Osteoblast (primary cell): ENCODE data around the gene ANK3. TPM values are rescaled to one million over a fixed set of nuclear protein-coding genes. Genes with fewer than 3 reads are reported as not detected.

ENCODE experiments used
- DNase-seq: peaks from one replicate; pipeline ENCODE4 v3.0.0; 2011; ENCODE audit warnings: low spot score, mixed read lengths; ENCODE audit not compliant: insufficient read length; ENCODE audit errors: missing footprints
- H2AFZ ChIP-seq: 2 replicates; pipeline ENCODE4 v1.6.0; 2011; ENCODE audit warnings: mild to moderate bottlenecking, low read length
- H3K27ac ChIP-seq: 2 replicates; pipeline ENCODE4 v1.5.1; 2011; ENCODE audit warnings: mild to moderate bottlenecking, low read depth, low read length, moderate library complexity
- H3K27me3 ChIP-seq: 2 replicates; pipeline ENCODE4 v1.6.0; 2012; ENCODE audit warnings: mild to moderate bottlenecking, control low read depth, inconsistent platforms, low read length, moderate library complexity; ENCODE audit not compliant: insufficient read depth
- H3K36me3 ChIP-seq: 2 replicates; pipeline ENCODE4 v1.5.1; 2011; ENCODE audit warnings: mild to moderate bottlenecking, low read length, control low read depth, moderate library complexity; ENCODE audit not compliant: insufficient read depth
- H3K4me1 ChIP-seq: 2 replicates; pipeline ENCODE4 v1.5.1; 2011; ENCODE audit warnings: mild to moderate bottlenecking, low read length, control low read depth, moderate library complexity; ENCODE audit not compliant: insufficient read depth
- H3K4me2 ChIP-seq: 2 replicates; pipeline ENCODE4 v1.6.0; 2011; ENCODE audit warnings: mild to moderate bottlenecking, low read length; ENCODE audit not compliant: insufficient read depth
- H3K4me3 ChIP-seq: fragments of 200-600 bp; sonication (generic); 3 replicates; pipeline ENCODE4 v1.5.1; 2012; ENCODE audit warnings: mild to moderate bottlenecking, low read length, inconsistent platforms; ENCODE audit not compliant: insufficient read depth
- H3K79me2 ChIP-seq: 2 replicates; pipeline ENCODE4 v1.6.0; 2012; ENCODE audit warnings: mild to moderate bottlenecking, low read length, control low read depth, inconsistent platforms; ENCODE audit not compliant: insufficient read depth
- H3K9me3 ChIP-seq: 2 replicates; pipeline ENCODE4 v1.5.1; 2011; ENCODE audit warnings: low read depth, low read length, control low read depth
- H4K20me1 ChIP-seq: 2 replicates; pipeline ENCODE4 v1.6.0; 2012; ENCODE audit warnings: mild to moderate bottlenecking, low read length, control low read depth; ENCODE audit not compliant: insufficient read depth
- total RNA-seq: library from RNA; depleted of rRNA; stranded (reverse); fragments of >200 nt; gene quantifications from 2 replicates; pipeline ENCODE4 v1.2.3, GENCODE V29; 2012
- TF ChIP-seq, protein P1 (sequence below): IDR thresholded peaks from 2 replicates; pipeline ENCODE4 v1.5.1; 2011; ENCODE audit warnings: mild to moderate bottlenecking, low read depth, low read length, moderate library complexity; ENCODE audit errors: extremely low read depth

ANK3 gene
- total RNA-seq, 1 donor, result 44.5 TPM

GRCh38 chr10:60123172-60123571 is 266.5 kb downstream of the ANK3 start:
- H3K4me2 ChIP-seq, result peak overlapping the region; percentile 41
- H3K79me2 ChIP-seq, result no peaks in the 10 kb centered on the region
- no peaks in the 10 kb centered on the region for H3K27me3 ChIP-seq
- DNase-seq, result peak; percentile 82
- H3K4me3 ChIP-seq, result no peak overlapping the region
- TF ChIP-seq, protein P1, sequence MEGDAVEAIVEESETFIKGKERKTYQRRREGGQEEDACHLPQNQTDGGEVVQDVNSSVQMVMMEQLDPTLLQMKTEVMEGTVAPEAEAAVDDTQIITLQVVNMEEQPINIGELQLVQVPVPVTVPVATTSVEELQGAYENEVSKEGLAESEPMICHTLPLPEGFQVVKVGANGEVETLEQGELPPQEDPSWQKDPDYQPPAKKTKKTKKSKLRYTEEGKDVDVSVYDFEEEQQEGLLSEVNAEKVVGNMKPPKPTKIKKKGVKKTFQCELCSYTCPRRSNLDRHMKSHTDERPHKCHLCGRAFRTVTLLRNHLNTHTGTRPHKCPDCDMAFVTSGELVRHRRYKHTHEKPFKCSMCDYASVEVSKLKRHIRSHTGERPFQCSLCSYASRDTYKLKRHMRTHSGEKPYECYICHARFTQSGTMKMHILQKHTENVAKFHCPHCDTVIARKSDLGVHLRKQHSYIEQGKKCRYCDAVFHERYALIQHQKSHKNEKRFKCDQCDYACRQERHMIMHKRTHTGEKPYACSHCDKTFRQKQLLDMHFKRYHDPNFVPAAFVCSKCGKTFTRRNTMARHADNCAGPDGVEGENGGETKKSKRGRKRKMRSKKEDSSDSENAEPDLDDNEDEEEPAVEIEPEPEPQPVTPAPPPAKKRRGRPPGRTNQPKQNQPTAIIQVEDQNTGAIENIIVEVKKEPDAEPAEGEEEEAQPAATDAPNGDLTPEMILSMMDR, result no peak
- H3K9me3 ChIP-seq, result no peaks in the 10 kb centered on the region
- peak overlapping the region; percentile 37 for H3K27ac ChIP-seq
- H4K20me1 ChIP-seq, result no peaks in the 10 kb centered on the region
- peaks cover 11% of the 10 kb centered on the region for H3K4me1 ChIP-seq
- H2AFZ ChIP-seq, result peak overlapping the region; percentile 74
- no peaks in the 10 kb centered on the region for H3K36me3 ChIP-seq

GRCh38 chr10:60122190-60122589 is 267.5 kb downstream of the ANK3 start:
- H2AFZ ChIP-seq, result no peak overlapping the region
- H3K27me3 ChIP-seq, result no peaks in the 10 kb centered on the region
- TF ChIP-seq, protein P1, result no peak
- H3K4me3 ChIP-seq, result no peak overlapping the region
- no peak for DNase-seq
- peaks cover 11% of the 10 kb centered on the region for H3K4me1 ChIP-seq
- H3K4me2 ChIP-seq, result no peak overlapping the region
- no peaks in the 10 kb centered on the region for H4K20me1 ChIP-seq
- H3K27ac ChIP-seq, result no peak overlapping the region
- no peaks in the 10 kb centered on the region for H3K79me2 ChIP-seq
- no peaks in the 10 kb centered on the region for H3K9me3 ChIP-seq
- no peaks in the 10 kb centered on the region for H3K36me3 ChIP-seq

DNA sequence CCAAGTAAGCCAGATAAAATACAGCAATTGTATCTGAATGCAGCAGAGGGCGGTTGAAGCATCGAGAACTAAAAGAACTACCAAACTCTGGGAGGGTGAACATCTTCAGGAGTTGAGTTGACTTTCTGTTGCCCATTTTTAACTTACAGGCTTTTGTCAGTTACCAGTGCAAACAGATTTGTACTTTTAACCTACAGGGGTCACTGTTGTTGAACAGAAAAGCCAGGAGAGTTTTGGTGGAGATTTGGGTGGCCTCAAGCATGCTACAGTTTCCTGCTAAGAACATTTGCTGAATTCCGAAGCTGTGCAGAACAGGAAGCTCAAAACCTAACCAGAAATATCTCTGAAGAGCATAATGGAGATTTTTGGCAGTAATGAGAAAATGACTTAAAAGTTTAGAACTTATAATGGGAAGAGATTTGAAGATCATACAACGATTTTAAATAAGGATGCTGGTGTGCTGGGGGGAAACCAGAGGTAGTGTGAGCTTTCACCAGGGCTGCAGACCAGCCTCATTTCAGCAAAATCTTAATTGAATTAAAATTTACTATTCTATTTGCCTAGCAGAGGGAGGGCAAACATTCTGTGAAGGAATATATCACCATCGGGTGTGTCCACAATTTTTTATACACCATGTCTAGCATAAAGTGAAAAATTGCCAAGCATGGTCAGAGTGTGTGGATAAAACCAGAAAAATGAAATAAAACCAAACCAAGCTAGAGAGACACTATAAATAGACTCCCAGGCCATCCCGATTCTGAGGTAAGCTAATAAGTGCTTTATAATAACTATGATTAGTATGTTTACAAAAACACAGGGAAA is 274.7 kb downstream of the ANK3 start:
- TF ChIP-seq, protein P1, result peak; percentile 74
- no peak overlapping the region for H3K27ac ChIP-seq
- H3K36me3 ChIP-seq, result no peaks in the 10 kb centered on the region
- DNase-seq, result peak; percentile 71
- peak overlapping the region; percentile 13 for H3K4me2 ChIP-seq
- no peaks in the 10 kb centered on the region for H3K9me3 ChIP-seq
- H4K20me1 ChIP-seq, result no peaks in the 10 kb centered on the region
- H2AFZ ChIP-seq, result peak overlapping the region; percentile 29
- H3K4me1 ChIP-seq, result peaks cover 5% of the 10 kb centered on the region
- H3K79me2 ChIP-seq, result no peaks in the 10 kb centered on the region
- no peaks in the 10 kb centered on the region for H3K27me3 ChIP-seq
- no peak overlapping the region for H3K4me3 ChIP-seq

- Histone ChIP-seq H3K9me3 (no peaks in the 10 kb centered on the region), H3K79me2 (no peaks in the 10 kb centered on the region), H3K27ac (no peak overlapping the region), H3K36me3 (no peaks in the 10 kb centered on the region), H4K20me1 (no peaks in the 10 kb centered on the region), H2AFZ (no peak overlapping the region), H3K4me1 (peaks cover 8% of the 10 kb centered on the region), H3K4me3 (no peak overlapping the region), H3K27me3 (no peaks in the 10 kb centered on the region), H3K4me2 (no peak overlapping the region)
- TF ChIP-seq, protein P1, result no peak
- DNase-seq, result no peak
These were observed 278.9 kb downstream of the ANK3 start for GRCh38 chr10:60110739-60111138.
